Measurements from ENCODE around the gene ENTREP1. TPM values are rescaled to one million over a fixed set of nuclear protein-coding genes. Genes with fewer than 3 reads are reported as not detected.

The ENTREP1 gene
- total and polyA plus RNA-seq, 4 donors: 0.07 to 0.33 (median 0.12) TPM

- H3K9me3 ChIP-seq (ENCODE audit: control insufficient read depth in 4 of 4, low read length in 3 of 4): no peaks in the 10 kb centered on the region
- no peak for TF ChIP-seq MAX (IDR thresholded peaks at IDR 0.05)
- no peak for TF ChIP-seq RAD21 (IDR thresholded peaks at IDR 0.05)
- no peak for TF ChIP-seq HNF4G (IDR thresholded peaks at IDR 0.05)
- TF ChIP-seq REST (IDR thresholded peaks at IDR 0.05): no peak
- no peak for TF ChIP-seq NR2F2 (IDR thresholded peaks at IDR 0.05)
- no peak for TF ChIP-seq HNF4A (conservative IDR thresholded peaks at IDR 0.05)
- no peak for TF ChIP-seq RXRA (IDR thresholded peaks at IDR 0.05)
- TF ChIP-seq YY1 (IDR thresholded peaks at IDR 0.05): no peak
- no peak for TF ChIP-seq CTCF (IDR thresholded peaks at IDR 0.05; ENCODE audit: low read depth, low read length, missing input control)
- no peak for TF ChIP-seq ATF3 (IDR thresholded peaks at IDR 0.05)
- TF ChIP-seq FOXA2 (IDR thresholded peaks at IDR 0.05): no peak
- TF ChIP-seq JUND (IDR thresholded peaks at IDR 0.05): no peak
- no peak for TF ChIP-seq SP1 (IDR thresholded peaks at IDR 0.05)
- no peak for TF ChIP-seq TAF1 (conservative IDR thresholded peaks at IDR 0.05)
- TF ChIP-seq EGR1 (IDR thresholded peaks at IDR 0.05; ENCODE audit: low read depth in 2 of 2): no peak
- no peak for TF ChIP-seq FOXA1 (IDR thresholded peaks at IDR 0.05)
- TF ChIP-seq GABPA (IDR thresholded peaks at IDR 0.05 in 1 of 2, conservative IDR thresholded peaks at IDR 0.05 in 1 of 2): no peak
- no peak for TF ChIP-seq ZBTB33 (IDR thresholded peaks at IDR 0.05)
- no peak overlapping the region for H3K9ac ChIP-seq (ENCODE audit: low read depth in 1 of 2, low read length in 2 of 2)
- 66% methylated on average over 9 of the region's 9 CpGs for WGBS
- no peak for DNase-seq (ENCODE audit: low spot score)
- no peaks in the 10 kb centered on the region for H3K36me3 ChIP-seq (ENCODE audit: control insufficient read depth in 4 of 4, insufficient read depth in 3 of 4, low read depth in 1 of 4, low read length in 3 of 4)
- no peaks in the 10 kb centered on the region for H3K4me1 ChIP-seq (ENCODE audit: control insufficient read depth in 4 of 4, insufficient read depth in 4 of 4, low read length in 3 of 4)
- H3K27me3 ChIP-seq (ENCODE audit: control insufficient read depth in 4 of 4, insufficient read depth in 4 of 4, low read length in 3 of 4): no peaks in the 10 kb centered on the region
- no peak overlapping the region for H3K4me3 ChIP-seq (ENCODE audit: low read depth in 1 of 3, low read length in 3 of 3)
- no peak overlapping the region for H3K27ac ChIP-seq (ENCODE audit: low read depth in 1 of 2, low read length in 2 of 2)
Observed at GRCh38 chr9:69295872-69296552, 29.0 kb upstream of the ENTREP1 start.
